Ishikawa (cell line): ENCODE data around the gene EEFSEC.

Experiments used
- CEBPB ChIP-seq: IDR thresholded peaks from 2 replicates; pipeline ENCODE4 v1.6.1; 2012
- CREB1 ChIP-seq: IDR thresholded peaks from 2 replicates; pipeline ENCODE4 v1.6.1; 2012; ENCODE audit warnings: low read depth
- EP300 ChIP-seq: IDR thresholded peaks from 2 replicates; pipeline ENCODE4 v1.6.1; 2012; ENCODE audit warnings: borderline replicate concordance
- MAX ChIP-seq: IDR thresholded peaks from 2 replicates; pipeline ENCODE4 v1.6.1; 2012
- NFIC ChIP-seq: IDR thresholded peaks from 2 replicates; pipeline ENCODE4 v1.6.1; 2012
- REST ChIP-seq: IDR thresholded peaks from 2 replicates; pipeline ENCODE4 v1.6.1; 2012; ENCODE audit warnings: low read depth, mild to moderate bottlenecking
- TAF1 ChIP-seq: IDR thresholded peaks from 2 replicates; pipeline ENCODE4 v1.6.1; 2012; ENCODE audit warnings: low read depth, mild to moderate bottlenecking
- USF1 ChIP-seq: IDR thresholded peaks from 2 replicates; pipeline ENCODE4 v1.6.1; 2012
- ZBTB7A ChIP-seq: IDR thresholded peaks from 2 replicates; pipeline ENCODE4 v1.6.1; 2012; ENCODE audit warnings: low read depth

- no peak for TF ChIP-seq ZBTB7A
- no peak for TF ChIP-seq TAF1
- no peak for TF ChIP-seq CEBPB
- no peak for TF ChIP-seq MAX
- no peak for TF ChIP-seq CREB1
- TF ChIP-seq REST: no peak
- no peak for TF ChIP-seq NFIC
- no peak for TF ChIP-seq USF1
- no peak for TF ChIP-seq EP300
Measured at GRCh38 chr3:128448491-128448890, 295.2 kb downstream of the EEFSEC start.
